ENCODE results near the gene SLC6A18.
"Not testable (repeated sequence)": the region's sequence is repeated elsewhere in the genome, so short reads cannot be mapped to it uniquely, and the experiment has no call there.

Gene SLC6A18

DNA sequence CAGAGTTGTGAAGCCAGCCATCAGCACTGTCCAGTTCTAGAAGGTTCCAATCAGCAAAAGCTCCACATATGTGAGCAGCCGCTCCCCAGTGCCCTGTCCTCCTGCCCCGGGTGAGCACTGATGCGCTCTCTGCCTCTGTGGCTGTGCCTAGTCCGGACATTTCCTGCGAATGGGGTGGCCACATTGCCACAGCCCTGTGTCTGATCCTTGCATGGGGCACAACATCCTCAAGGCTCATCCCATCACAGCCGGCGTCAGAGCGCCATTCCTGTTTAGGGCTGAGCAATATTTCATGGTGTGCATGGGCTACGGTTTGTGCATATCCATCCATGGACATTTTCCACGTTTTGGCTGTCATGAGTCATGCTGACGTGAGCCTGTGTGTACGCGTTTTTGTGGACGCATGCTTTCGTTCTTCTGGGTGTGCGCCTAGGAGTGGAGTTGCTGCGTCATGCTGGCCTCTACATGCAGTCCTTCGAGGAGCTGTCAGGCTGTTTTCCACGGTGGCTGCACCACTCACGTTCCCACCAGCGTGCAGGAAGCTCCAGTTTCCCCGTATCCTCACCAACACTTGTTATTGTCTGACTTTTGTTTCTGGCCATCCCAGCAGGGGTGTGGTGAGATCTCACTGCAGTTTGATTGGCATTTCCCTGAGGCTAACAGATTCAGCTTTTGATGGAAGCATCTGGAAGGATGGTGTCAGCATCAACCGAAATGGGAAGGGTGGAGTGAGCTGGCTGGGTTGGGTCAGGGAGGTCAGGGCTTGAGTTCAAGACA is 9.7 kb upstream of the SLC6A18 start:
- DNase-seq (ENCODE audit: low spot score): no peak

DNA sequence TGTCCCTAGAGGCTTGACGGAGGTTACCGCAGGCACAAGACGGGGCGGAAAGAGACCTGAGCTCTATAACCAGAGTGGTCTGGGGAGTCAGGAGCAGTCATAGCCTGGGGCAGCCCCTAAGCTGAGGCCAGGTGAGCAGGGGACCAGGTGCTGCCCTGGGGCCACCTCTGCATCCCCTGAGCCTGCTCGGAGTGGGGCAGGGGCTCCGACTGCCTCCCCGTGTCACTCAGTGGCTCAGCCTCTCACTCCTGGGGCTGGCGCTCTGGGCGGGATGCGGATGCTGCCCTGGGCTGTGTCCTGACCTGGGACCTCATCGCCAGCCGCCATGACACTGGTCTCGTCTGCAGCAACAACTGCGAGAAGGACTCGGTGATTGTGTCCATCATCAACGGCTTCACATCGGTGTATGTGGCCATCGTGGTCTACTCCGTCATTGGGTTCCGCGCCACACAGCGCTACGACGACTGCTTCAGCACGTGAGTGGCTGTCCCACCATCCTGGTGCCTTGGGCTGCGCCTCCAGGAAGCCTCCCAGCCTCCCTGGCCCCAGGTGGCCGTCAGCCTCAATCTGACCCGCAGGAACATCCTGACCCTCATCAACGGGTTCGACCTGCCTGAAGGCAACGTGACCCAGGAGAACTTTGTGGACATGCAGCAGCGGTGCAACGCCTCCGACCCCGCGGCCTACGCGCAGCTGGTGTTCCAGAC is 8.8 kb upstream of the SLC6A18 start:
- DNase-seq (ENCODE audit: low spot score): no peak

DNA sequence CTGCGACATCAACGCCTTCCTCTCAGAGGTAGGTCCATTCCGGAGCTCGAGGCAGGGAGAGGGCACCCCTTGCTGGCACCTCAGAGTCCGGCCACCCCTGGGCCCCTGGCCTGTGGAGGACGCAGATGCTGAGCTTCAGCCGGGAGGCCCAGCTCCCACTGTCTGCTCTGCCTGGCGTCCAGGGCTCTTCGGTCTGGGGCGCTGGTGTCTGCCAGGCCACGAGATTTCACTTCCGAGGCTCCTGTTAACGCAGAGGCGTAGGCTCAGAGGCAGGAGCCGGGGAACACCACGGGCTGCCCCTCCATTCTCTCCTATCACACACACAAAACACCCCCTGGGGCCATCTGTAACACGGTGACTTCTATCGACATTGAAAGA is 8.3 kb upstream of the SLC6A18 start:
- no peak for DNase-seq (ENCODE audit: low spot score)

DNA sequence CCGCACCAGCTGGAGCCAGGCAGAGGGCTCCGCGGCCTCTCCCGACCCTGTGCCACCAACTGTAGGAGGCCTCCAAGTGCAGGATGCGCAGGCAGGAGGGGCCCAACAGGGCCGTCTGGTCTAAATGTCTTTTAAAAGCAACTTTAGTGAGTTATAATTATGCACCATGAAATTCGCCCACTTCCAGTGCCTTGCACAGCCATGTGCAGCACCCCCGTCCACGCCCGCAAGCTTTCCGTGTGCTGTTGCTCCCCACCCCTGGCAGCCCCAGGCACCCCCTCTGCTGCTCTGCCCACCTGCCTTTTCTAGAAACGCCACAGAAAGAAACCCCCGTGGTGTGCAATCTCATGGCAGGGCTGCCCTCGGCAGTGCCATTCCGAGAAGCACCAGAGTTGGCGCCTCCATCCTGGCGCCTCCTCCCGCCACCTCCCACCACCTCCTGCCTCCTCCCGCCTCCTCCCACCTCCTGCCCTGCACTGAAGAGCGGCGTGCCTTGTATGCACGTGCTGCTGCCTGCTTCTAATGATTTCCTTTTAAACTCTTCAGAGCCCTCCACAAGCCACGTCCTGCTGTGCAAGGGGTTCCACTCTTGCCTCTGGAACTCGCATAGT is 7.5 kb upstream of the SLC6A18 start:
- DNase-seq (ENCODE audit: low spot score): no peak

DNA sequence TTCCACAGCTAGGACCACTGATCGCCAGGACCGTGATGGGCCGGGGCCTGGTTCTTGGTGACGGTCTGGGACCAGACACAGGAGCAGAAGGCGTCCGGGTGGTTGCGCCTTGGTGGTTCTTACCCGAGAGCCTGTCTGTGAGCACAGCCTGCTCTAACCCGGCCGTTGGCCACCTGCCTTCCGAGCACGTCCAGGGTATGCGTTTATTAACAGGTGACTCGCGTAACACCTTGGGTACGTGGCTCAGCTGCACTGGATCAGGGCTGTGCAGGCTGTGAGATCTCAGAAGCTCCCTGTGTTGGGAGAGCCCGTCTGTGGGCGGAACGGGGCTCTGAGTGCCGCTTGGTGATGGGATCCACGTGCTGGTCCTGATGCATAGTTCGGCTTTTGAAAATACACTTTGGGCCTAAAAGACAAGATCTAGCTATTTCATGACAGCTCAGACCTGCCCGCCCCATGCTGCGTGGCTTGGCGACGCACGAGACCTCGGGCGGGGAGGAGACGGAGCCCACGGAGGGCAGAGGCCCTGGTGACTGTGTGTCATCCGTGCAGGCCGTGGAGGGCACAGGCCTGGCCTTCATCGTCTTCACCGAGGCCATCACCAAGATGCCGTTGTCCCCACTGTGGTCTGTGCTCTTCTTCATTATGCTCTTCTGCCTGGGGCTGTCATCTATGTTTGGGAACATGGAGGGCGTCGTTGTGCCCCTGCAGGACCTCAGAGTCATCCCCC is 6.7 kb upstream of the SLC6A18 start:
- no peak for DNase-seq (ENCODE audit: low spot score)

DNA sequence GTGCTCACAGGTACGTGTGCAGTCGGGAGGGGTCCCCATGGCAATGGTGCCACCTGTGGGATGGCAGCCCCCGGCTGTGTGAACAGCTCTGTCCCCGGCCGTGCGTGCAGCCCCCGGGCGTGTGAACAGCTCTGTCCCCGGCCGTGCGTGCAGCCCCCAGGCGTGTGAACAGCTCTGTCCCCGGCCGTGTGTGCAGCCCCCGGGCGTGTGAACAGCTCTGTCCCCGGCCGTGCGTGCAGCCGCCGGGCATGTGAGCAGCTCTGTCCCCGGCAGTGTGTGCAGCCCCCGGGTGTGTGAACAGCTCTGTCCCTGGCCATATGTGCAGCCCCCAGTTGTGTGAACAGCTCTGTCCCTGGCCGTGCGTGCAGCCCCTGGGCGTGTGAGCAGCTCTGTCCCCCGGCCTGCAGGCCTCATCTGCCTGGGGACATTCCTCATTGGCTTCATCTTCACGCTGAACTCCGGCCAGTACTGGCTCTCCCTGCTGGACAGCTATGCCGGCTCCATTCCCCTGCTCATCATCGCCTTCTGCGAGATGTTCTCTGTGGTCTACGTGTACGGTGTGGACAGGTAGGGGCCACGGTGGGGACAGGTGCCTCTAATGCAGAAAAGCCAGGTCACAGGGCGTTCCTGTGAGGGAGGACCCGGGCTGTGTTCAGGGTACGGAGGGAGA is 5.9 kb upstream of the SLC6A18 start:
- DNase-seq (ENCODE audit: low spot score): no peak

DNA sequence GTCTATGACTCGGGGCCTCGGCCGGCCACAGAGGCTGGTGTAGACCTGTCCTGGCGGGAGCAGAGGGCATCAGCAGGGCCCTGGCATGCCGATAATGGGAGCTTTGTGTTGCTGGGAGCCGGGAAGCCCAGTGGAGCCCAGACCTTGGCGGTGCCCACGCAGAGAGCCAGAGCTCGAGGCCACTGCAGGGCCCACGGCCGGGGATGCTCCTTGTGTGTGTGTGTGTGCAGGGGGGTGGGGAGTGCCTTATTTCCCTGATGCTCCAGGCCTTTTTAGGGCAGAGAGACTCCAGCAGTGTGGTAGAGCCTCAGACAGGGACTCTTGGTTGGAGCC is 5.4 kb upstream of the SLC6A18 start:
- no peak for DNase-seq (ENCODE audit: low spot score)

DNA sequence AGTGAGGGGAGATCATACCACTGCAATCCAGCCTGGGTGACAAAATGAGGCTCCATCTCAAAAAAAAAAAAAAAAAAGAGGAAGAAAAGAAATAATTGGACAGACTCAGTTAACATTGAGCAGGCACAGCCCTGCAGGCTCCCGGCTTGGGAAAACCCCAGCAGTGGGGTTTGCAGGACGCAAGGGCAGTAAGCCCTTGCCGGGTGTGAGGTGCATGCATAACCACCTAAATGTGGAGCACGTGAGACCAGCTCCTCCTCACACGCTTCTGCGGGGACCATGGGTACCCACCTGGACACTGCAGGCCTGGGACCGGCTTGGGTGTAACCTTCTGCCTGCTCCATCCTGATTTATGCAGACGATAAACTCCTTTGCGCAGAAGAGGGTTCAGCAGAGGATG is 4.8 kb upstream of the SLC6A18 start:
- no peak for DNase-seq (ENCODE audit: low spot score)

DNA sequence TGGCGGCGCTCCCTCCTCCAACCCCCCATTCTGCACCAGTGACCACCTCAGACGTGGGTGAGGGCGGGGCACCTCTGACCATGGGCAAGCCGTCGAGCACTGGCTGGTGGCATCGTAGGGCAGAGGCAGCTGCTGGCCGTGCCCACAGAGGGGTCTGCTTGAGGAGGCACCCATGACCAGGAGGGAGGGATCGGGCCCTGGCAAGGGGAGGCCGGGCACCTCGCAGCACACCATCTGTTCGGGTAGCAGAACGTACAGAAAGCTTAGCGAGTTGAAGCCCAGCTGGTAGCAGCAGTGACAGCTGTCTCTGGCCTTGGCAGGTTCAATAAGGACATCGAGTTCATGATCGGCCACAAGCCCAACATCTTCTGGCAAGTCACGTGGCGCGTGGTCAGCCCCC is 4.3 kb upstream of the SLC6A18 start:
- DNase-seq (ENCODE audit: low spot score): no peak

DNA sequence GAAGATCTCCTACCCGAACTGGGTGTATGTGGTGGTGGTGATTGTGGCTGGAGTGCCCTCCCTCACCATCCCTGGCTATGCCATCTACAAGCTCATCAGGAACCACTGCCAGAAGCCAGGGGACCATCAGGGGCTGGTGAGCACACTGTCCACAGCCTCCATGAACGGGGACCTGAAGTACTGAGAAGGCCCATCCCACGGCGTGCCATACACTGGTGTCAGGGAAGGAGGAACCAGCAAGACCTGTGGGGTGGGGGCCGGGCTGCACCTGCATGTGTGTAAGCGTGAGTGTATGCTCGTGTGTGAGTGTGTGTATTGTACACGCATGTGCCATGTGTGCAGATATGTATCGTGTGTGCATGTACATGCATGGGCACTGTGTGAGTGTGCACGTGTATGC is 3.5 kb upstream of the SLC6A18 start:
- no peak for DNase-seq (ENCODE audit: low spot score)

DNA sequence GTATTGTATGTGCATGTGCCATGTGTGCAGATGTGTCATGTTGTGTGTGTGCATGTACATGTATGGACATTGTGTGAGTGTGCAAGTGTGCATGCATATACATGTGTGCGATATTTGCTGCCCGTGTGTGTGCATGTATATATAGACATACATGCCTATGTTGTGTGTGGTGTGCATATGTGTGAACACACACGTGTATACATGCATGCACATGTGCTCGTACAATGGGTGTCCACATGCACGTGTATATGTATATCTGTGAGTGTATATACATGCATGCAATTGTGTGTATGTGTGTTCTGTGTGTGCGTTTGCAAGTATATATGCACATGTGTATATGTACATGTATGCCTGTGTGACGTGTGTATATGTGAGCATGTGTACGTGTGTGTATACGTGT is 3.0 kb upstream of the SLC6A18 start:
- DNase-seq (ENCODE audit: low spot score): no peak

DNA sequence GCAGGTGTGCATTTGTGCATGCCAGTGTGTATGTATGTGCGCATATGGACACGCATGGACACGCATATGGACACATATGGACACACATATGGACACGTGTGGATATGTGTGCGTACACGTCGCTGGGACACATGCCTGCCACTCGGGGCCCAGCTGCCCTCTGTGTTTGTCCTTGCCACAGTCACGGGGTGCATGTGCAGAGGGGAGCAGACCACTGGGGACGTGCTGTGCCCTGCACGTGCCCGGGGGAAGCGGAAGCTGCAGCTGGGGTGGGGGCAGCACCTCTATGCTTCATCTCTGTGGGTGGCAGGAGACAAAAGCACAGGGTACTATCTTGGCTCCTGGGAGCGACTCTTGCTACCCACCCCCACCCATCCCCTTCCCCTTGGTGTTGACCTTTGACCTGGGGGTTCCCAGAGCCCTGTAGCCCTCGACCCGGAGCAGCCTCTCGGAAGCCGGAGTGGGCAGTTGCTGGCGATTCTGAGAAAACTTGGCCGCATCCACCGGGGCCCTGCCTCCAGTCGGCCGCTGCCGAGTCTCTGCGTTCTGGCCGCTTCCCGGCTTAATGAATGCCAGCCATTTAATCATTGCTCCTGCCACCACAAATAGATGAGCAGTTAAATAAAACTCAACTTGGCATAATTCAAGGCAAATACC is 2.4 kb upstream of the SLC6A18 start:
- no peak for DNase-seq (ENCODE audit: low spot score)

DNA sequence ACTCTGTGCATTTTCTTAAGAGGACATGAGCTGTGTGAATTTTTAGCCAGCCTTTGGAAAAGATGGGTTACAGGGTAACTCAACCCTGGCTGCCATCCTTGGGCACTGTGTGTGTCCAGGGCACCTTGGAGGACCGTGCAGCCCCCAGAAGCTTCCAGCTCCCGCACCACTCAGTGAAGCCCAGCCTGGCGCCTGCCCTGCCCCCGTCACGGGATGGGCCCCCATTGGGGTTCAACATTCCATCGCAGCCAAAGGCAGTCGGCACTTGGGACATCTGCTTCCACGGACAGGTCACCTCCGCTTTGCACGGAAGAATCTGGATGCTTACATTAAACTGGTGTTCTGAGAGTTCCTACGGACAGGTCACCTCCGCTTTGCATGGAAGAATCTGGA is 1.9 kb upstream of the SLC6A18 start:
- DNase-seq (ENCODE audit: low spot score): no peak

DNA sequence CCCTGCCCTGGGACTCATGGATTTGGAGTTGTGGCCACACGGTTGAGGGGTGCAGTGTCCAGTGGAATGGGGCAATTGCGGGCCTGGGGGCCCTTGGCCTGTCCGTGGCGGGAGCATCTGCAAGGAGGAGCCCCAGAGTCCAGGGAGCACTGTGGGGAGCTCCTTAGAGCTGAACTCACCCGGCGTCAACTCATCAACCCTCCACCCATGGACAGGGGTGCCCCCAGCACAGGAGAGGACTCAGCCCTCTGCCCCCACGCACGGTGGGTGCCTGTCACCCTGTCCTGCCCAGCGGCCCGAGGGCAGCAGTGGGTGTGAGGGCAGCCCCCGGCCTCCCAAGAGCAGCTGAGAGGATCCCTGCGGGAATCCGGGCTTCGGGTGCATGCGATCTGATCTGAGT is 550 bp upstream of the SLC6A18 start:
- DNase-seq (ENCODE audit: low spot score): no peak

DNA sequence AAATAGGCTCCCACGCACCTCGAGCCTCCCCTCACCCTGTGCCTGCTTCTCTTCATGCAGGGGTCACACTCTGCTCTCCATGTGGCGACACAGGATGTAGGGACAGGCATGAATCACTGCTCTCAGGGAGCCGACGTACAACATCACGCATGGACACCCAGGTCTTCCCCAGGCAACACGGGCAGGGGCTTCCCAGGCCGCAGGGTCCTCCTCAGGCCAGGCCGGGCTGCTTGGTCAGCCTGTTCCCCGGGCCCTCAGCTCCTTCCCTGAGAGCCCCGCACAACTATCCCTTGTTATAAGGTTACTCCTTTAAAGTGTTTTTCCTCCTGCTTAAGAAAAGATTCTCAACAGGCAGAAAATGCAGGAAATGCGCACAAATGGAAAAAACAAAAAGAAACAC is 1.1 kb downstream of the SLC6A18 start:
- DNase-seq (ENCODE audit: low spot score): no peak

DNA sequence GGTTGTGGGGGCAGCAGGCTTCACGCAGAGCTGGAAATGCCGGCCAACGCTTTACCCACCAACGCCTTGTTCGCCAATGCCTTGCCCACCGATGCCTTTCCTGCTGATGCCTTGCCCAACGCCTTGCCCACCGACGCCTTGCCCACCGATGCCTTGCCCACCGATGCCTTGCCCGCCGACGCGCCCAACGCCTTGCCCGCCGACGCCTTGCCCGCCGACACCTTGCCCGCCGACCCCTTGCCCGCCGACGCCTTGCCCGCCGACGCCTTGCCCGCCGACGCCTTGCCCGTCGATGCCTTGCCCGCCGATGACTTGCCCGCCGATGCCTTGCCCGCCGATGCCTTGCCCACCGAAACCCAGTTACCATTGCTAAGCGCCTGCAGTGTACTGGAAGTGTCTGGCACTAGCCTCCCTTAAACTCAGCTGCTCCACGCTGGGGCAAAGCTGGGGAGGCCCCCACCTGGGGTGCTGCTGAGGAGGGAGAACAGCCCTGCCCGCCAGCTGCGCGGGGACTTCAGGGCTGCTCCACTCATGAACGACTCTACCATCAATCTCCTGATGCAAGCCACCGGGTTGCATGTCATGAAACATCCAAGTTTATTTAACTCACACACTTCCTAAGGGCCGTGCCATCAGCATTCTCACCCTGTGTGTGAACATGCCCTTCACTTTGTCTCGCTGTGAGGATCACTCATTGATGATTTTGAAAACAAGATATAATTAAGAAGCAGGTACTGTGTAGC is 1.8 kb downstream of the SLC6A18 start:
- DNase-seq (ENCODE audit: low spot score): no peak

DNA sequence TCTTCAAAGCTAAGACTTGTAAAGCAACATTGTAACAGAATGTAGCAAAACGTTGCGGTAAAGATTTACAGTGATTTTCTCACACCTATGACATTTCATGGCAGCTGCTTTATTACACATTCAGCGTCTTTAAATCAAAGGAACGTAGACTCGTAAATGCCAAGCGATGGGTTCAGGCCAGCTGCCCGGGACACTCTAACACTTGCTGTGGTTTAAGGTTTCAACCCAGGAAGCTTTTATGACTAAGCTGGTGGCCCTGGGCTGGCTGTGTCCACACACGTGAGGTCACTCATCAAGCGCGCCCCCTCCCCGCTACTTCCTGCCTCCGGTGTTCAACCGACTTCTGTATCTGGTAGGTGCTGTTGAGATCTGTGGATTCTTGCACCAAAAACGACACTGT is 2.5 kb downstream of the SLC6A18 start:
- no peak for DNase-seq (ENCODE audit: low spot score)

DNA sequence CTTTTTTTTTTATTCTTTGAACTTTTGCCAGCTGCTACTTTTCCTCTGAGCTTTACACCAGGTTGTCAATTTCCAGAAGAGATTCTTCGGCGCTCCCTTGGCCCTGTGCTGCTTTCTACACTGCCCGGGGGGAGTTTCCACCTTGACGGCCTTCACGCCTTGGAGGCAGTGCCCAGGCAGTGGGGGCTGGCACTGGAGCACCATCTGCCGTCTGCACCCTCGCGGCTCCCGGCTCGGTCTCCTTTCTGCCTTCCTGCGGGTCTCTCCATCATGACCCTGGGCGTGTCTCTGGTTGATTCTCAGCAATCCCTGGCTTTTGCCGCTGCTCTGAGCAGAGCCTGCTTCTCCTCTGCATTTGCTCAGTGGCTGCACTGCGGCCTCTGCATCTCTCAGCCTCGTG is 2.9 kb downstream of the SLC6A18 start:
- no peak for DNase-seq (ENCODE audit: low spot score)

DNA sequence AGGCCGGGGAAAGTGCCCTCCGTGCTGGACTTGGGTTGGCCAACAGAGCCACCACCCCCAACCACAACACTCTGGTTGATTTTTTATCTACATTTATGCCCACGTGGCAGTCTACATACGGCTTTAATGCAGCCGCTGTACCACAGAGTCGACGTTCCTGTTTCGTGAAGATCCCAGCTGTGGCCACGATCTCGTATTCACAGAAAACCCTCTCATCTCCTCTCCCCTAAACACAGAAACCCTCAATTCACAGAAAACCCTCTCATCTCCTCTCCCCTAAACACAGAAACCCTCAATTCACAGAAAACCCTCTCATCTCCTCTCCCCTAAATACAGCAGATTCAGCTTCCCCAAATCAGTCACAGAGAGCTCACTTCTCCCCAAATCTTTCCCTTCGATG is 3.8 kb downstream of the SLC6A18 start:
- DNase-seq (ENCODE audit: low spot score): not testable (repeated sequence)

DNA sequence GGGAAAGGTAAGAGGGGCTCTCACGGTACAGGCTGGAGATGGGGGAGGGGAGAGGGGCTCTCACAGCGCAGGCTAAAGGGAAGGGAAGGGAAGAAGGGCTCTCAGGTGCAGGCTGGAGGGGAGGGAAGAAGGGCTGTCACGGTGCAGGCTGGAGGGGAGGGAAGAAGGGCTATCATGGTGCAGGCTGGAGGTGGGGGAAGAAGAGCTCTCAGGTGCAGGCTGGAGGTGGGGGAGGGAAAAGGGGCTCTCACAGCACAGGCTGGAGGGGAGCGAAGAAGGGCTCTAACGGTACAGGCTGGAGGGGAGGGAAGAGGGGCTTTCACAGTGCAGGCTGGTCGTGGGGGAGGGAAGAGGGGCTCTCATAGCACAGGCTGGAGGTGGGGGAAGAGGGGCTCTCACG is 4.6 kb downstream of the SLC6A18 start:
- no peak for DNase-seq (ENCODE audit: low spot score)

DNA sequence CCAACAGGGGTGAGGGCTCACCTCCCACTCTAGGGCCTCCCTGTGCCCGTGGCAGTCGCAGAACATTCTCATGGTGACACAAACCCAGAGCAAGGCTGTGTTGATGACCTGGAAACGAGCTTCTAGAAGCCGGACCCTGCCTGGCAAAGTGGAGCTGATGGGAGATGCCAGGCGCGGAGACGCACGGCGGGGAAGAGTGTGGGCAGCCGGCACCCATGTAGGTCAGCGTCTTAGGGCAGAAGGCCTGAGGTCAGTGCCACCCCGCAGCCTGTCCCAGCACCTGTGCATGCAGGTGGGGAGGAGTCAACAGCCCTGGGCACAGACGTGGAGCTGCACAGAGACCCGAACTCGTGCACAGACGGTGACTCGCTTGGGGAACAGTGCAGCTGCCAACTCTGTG is 5.4 kb downstream of the SLC6A18 start:
- DNase-seq (ENCODE audit: low spot score): no peak

Measured in globus pallidus (tissue), 1 donor.